Measurements from ENCODE around the gene PPIA.

Gene PPIA

DNA sequence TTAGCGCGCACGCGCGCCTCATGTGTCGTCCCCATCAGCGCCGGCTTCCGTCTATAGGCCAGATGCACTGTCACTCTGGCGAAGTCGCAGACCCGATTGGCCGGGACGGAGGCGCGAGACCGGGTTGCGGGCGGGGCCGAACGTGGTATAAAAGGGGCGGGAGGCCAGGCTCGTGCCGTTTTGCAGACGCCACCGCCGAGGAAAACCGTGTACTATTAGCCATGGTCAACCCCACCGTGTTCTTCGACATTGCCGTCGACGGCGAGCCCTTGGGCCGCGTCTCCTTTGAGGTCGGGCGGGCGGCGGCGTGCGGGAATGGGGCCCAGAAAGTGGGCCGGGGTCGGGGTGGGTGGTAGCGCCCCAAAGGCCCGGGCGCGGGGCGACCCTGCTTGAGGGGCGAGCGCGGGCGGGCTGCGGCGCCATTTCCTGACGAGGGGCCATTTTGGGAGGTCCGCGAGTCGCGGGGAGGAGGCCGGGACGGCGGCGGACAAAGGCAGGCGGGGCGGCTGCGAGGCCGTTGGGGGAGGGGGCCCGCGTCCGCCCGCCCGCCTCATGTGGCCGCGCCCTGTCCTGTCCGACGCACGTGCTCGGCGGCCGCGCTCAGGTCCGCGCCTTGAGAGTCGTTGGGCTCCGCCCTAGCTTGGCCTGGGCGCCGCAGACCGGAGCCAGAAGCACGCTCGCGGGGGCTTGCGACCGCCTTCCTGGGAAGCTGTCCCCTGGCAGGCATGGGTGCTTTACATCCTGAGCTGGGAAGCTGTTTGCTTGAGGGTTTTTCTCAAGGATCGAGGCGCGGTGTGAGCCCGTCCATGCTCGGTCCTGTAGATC is at the start of gene PPIA:
TSS of gene PPIA (plus strand) at position 178 of the 825 bp plus-strand sequence. CDS start at position 222, 44 bp downstream.
- DNase-seq (ENCODE audit: low read depth): peak; percentile 98

DNA sequence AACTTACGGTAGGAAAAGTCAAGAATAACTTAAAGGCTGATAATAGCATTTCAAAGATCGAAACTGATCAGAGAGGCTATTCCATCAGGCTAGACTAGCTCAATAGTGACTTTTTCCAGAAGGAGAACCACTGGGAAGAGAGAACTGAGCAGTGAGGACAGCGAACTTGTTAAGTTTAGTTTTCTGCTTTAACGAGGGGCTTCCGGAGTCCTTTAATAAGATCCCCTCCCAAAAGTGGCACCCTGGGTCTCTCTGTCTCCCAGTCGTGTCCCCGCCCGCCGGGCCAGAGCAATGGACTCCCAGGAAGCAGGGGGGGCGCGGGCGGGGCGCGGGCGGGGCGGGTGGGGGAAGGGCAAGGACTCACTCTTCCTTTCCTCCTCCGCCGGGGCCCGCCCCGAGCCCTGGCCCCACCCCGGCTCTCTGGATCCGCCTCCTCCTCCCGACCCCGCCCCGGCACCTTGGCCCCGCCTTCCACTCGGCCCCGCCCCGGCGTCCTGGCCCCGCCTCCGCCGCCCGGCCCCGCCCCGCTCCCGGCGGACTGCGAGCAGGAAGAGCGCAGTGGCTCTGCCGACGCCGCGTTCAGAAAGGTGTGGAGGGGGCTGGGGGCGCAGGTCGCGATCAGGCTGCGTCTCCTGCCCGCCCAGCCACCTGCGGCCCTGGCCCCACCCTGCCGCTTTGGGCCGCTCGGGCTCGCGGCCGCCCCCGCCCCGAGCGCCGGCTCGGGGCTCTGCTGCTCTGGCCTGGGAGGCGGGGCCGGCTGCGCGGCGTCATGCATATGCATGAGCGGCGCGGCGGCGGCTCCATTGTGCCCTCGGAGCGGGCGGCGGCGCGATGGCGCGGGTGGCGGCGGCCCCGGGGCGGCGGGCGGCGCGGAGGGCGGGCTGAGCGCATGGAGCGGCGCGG is 48.2 kb upstream of the PPIA start, which contains the start of gene ZMIZ2:
TSS of gene ZMIZ2 (plus strand) at position 803 of the 903 bp plus-strand sequence. CDS start 7,403 bp downstream, outside the sequence.
- peak; percentile 79 for DNase-seq (ENCODE audit: low read depth)

DNA sequence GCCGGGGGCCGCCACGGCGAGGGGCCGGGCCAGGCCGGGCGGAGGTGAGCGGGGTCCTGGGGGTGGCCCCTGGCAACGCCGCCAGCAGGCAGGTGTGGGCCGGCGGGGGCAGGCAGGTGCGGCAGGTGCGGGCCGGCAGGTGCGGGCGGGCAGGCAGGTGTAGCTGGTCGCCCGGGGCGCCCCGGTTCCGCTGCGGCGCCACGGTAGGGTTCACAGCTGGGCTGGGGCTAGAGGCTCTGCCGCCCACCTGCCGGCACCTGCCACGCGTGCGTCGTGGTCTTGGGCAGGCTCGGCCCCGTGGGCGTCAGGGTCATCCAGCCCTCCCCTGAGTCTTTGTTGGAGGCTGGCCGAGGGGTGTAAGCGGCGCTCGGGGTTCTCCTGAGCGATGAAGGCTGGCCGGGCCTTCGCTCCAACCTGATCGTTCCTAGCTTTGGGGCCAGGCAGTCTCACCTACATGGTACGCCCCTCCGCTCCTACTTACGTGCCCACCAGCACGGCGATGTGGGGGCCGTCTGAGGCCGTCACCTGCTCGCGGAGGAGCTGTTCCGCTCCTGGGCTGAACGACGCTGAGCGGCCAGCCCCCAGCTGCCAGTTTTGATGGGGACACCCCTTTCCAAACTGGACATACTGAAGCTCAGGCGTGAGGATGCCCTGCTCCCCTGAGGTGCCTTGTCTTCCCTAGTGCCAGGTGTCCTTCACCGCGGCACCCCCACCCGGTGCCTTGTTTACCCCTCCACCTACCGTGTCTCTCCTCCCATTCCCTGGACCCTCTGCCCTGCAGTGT is 47.3 kb upstream of the PPIA start:
- no peak for DNase-seq (ENCODE audit: low read depth)

DNA sequence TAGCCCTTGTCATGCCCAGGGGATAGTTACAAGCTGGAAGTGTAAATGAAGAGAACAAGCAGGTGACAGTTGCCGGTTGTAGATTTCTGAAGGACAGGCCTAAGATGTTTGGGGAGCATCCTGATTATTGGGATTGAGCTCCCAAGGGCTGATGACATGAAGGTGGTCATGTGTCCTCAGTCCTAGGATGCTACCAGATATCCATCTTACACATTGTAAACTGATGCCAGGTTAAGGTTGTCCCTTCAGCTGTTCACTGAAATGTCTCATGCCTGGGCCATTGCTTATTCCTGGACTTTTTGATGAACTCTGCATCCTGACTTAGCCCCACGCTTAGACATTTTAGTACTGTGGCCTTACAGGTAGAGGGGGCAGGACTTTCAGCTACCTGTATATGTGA is 46.5 kb upstream of the PPIA start:
- DNase-seq (ENCODE audit: low read depth): no peak

DNA sequence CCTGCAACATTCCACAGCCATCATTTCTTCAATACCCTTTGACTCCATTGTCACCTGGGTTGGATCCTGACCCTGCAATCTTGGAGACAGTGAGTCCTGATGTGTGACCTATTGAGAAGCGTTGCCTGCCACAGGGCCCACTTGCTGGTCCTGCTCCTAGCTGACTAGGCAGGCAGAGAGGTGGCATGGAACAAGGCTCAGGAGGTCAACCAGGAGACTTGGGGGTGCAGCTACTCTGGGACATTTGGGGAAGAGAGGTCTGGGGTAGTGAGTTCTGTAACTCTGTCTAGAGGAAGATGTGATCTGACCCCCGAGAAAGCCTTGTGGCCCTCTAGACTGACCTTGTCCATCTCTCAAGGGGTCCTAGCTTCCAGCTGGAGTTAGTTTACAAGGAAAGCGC is 46.1 kb upstream of the PPIA start:
- DNase-seq (ENCODE audit: low read depth): no peak

DNA sequence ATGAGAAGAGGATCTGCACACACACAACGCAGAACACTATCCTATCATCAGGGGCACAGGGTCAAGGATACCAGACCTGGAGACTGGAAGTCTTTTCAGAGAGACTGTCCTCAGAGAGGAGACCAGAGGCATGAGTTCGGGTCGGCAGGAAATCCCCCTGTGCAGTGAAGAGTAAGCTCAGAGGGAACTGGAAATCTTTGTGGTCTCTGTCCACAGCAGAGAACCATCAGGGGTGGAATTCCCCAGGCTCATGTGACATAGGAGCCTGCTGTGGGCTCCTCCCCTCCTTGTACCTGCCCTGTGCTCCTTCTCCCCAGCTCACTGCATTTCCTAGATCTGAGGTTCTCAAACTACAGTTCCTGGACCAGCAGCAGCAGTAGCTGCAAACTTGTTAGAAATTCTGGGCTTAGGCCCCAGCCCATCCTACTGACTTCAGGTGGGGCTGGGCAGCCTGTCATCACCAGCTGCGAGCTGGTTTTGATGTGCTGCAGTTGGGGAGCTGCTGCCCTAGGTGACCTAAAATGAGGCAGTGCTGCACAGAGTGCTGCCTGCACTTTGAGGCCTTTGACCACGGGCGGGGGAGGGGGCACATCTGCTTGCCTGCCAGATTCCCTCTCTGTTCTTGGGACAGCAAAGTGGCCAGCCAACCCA is 45.4 kb upstream of the PPIA start:
- DNase-seq (ENCODE audit: low read depth): no peak

DNA sequence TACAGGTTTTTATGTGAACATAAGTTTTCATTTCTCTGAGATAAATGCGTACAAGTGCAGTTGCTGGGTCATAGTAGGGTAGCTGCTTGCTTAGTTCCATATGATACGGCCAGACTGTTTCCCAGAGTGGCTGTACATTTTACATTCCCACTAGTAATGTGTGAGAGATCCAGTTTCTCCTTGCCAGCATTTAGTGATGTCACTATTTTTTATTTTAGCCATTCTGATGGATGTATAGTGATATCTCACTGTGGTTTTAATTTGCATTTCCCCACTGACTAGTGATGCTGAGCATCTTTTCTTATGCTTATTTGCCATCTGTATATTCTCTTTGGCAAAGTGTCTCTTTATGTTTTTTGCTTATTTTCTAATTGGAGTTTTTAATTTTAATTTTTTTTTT is 43.7 kb upstream of the PPIA start:
- no peak for DNase-seq (ENCODE audit: low read depth)

DNA sequence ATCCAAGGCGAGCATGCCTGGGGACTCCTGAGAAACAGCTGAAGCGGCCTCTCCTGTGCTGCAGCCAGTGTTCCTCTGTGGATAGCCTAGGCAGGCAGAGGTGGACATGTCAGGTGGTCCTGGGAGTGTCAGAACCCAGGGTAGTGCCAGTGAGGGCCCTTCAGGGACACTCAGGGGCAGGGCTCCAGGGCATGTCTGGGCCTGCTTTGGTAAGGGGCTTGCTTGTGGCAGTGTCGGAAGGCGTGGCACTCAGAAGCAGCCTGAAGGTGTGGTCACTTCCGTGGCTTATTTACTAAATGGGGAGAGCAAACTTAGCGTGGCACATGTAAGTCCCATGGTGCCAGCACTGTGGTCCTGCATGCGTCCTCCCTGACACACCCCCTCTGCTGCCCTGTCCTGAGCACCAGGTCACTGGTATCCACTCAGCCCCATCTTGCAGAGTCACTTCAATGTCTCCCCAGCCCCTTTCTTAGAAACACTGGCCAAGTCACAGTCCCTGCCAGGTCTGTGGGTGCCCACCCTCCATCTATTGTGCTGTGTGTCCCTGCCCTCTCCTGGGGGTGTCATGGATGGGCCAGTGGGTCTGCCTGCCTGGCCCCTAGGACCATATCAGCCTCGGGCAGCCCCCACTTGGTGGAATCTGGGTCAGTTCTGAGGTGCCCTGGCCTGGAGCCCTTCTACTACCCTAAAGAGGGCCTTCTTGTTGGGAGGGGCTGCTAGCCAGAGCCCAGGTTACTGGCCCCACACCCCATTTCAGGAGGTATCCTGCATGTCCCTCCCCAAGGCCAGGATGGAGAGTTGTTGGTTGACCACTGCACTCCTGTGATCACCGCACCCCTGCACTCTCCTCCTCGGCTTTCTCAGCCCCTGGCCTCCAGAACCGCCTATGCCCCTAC is 41.4 kb upstream of the PPIA start:
- no peak for DNase-seq (ENCODE audit: low read depth)

DNA sequence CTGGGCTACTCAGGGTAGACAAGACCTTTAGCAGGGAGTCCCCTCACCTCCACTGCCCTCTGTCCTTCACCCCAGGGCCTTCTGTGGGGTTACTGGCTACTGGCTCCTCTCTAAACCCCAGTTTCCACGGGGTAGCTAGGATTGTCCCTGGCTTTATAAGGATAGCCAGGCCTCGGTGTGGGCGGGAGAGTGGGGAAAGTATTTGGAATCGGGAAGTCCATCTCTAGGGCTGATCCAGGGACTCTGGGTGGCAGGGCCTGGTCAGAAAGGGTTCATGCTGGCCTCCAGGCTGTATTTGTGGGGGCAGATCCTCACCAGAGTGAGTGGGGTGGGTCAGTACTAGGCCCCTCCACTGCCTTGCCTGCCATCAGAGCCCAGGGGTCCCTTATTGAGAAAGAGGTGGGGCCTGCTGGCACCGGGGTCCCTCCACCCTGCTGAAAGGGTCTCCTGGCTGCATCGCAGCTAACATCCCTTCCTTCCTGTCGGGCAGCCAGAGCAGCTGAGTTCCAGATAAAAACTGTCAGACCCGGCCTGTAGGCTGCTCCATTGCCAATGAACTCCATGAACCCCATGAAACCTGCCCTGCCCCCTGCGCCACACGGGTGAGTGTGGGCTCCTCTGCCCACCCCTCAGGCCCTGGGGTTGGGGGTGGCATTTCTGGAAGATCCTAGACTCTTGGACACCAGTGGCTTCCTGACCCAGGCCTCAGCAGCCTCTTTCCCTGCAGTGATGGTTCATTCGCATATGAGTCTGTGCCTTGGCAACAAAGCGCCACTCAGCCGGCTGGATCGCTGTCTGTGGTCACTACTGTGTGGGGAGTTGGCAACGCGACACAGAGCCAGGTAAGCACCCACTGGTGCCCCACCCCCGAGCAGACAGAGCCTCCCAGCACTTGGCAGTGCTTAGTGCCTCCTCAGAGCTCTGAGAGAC is 40.5 kb upstream of the PPIA start:
- no peak for DNase-seq (ENCODE audit: low read depth)

DNA sequence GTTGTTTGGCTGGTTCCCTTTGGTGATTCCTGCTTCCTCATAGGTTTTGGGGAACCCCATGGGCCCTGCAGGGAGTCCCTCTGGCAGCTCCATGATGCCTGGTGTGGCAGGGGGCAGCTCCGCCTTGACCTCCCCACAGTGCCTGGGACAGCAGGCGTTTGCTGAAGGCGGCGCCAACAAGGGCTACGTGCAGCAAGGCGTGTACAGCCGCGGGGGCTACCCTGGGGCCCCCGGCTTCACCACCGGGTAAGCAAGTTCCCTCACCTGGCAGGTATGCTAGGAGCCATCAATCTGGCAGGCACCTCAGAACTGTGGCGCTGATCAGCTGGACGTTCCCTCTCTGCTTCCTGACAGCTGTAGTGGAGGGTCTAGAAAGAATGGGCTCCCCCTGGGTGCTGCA is 39.6 kb upstream of the PPIA start:
- no peak for DNase-seq (ENCODE audit: low read depth)

DNA sequence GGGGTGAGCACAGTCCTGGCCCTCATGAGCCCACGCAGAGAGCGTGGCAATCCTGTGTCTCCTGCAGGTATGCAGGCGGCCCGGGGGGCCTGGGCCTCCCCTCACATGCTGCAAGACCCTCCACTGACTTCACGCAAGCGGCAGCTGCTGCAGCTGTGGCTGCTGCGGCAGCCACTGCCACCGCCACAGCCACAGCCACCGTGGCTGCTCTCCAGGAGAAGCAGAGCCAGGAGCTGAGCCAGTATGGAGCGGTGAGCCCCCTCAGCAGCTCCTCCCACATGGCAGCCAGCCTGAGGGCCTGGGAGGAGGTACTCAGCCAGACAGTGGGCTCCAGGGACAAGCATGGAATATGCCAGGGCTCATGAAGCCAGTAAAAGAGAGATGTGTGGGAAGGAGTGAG is 39.2 kb upstream of the PPIA start:
- DNase-seq (ENCODE audit: low read depth): no peak

DNA sequence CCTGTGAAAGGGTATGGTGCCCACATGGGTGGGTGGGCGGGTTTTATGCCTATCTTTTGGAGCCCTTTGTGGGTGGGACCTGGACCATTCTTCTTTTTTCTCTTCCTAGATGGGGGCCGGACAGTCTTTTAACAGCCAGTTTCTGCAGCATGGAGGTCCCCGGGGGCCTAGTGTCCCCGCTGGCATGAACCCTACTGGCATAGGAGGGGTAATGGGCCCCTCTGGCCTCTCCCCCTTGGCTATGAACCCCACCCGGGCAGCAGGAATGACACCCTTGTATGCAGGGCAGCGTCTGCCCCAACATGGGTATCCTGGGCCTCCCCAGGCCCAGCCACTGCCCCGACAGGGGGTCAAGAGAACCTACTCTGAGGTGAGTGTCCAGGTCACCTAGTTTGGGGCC is 38.7 kb upstream of the PPIA start:
- no peak for DNase-seq (ENCODE audit: low read depth)

DNA sequence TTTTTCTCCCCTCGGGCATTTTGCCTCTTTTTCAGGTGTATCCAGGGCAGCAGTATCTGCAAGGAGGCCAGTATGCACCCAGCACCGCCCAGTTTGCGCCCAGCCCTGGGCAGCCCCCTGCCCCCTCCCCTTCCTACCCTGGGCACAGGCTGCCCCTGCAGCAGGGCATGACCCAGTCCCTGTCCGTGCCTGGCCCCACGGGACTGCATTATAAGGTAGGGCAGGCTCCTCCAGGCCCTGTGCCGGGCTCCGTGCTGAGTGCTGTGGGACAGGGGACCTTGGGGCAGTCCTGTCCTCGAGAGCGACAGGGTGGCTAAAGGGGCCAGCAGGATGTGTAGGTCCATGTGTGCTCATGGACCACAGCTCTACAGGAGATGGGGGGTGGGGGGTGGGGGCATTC is 37.2 kb upstream of the PPIA start:
- no peak for DNase-seq (ENCODE audit: low read depth)

DNA sequence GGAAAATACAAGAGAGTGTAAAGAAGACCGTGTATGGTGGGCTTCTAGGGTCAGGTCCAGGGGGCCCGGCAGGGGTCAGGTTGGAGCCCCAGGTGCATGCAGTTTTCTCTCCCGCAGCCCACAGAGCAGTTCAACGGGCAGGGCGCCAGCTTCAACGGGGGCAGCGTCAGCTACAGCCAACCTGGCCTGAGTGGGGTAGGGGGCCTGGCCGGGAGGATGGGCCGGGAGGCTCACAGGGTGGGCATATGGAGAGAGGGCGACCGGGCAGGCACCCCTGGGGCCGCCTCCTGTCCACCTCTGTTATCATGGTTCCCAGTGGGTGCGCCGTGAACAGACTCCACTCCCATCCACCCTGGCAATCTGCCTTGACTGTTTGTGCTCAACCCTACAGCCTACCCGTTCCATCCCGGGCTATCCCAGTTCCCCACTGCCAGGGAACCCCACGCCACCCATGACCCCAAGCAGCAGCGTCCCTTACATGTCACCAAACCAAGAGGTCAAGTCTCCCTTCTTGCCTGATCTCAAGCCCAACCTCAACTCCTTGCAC is 36.4 kb upstream of the PPIA start:
- no peak for DNase-seq (ENCODE audit: low read depth)

DNA sequence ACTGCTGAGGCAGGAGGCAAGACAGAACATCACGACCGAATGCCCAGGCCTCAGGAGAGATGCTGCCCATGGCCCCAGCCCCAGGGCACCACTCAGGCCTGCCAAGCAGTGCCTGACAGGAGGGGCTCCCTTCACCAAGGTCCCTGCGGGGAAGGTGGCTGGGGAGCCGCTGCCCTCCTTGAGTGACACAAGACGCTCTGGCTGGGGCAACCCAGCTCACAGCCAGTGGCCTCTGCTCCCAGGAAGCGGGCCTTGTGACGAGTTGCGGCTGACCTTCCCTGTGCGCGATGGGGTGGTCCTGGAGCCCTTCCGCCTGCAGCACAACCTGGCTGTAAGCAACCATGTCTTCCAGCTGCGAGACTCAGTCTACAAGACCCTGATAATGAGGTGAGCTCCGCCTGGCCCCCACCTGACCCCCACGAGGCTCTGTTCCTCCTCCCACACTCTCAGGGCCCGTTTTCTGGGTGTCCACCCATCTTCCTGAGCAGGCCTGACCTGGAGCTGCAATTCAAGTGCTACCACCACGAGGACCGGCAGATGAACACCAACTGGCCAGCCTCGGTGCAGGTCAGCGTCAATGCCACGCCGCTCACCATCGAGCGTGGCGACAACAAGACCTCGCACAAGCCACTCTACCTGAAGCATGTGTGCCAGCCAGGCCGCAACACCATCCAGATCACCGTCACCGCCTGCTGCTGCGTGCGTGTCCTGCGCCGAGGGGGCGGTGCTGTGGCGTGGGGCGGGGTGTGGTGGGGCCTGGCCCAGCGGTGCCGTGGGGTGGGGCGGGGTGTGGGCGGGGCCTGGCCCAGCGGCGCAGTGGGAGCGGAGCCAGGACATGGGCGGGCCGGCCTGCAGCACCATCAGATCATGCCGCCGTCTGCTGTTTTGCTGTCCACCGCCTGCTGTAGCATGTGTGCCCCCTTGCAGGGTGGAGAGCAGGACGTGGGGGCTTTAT is 35.0 kb upstream of the PPIA start:
- DNase-seq (ENCODE audit: low read depth): no peak

DNA sequence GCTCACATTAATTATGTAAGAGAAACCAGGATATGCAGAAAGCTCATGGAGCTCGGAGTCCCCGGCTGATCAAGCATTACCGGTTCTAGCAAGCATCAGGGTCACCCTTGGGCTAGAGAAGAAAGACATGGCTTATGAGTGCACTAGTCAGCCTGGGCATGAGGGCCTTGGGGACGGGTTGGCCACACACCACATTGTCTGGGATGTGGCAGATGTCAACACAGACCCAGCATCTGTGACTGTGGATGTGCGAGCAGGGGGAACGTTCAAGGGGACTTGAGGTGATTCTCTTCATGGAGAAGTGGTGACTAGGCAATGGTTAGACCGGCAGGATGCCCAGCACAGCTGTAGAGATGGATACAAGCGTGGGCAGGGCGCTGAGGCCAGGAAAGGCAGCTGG is 34.2 kb upstream of the PPIA start:
- DNase-seq (ENCODE audit: low read depth): no peak

DNA sequence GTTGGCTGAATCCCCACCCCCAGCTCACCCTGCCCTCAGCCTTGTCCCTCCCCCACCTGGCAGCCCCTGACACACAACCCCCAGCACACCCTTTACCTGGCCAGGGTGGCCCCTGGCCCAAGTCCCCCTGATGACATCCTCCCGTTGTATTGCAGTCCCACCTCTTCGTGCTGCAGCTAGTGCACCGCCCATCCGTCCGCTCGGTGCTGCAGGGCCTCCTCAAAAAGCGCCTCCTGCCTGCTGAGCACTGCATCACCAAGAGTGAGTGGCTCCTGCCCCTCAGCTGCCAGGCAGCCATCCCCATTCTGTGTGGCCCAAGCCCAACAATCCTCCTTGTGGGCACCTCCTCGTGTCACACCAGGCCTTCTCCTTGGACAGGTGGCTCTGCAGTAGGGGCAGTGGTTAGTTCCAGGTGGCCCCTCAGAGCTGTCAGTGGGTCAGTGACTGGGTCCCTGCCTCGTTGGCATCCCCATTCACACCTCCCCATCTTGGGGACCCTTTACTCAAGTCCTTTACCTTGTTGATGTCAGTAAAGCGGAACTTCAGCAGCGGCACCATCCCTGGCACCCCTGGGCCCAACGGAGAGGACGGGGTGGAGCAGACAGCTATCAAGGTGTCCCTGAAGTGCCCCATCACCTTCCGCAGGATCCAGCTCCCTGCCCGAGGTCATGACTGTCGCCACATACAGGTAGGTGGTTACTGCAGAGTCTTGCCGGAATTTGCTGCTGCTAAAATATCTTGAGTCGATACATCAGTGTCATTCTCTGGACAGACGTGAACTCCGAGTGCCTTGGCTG is 33.6 kb upstream of the PPIA start:
- no peak for DNase-seq (ENCODE audit: low read depth)

Data from GM04504 (cell line).